Ascending aorta (tissue), 2 donors: ENCODE data around the gene C3orf85. TPM values are rescaled to one million over a fixed set of nuclear protein-coding genes. Genes with fewer than 3 reads are reported as not detected.

ENCODE experiments used
- DNase-seq, 2 donors: peaks; one replicate each; pipeline ENCODE4 v3.0.0-alpha.2; 2019; ENCODE audit warnings: low spot score in 2 of 2
- H3K27ac ChIP-seq, 2 donors: fragments of 200-600 bp; sonication (generic); one replicate each; pipeline ENCODE4 v1.5.1; 2016 to 2017; ENCODE audit warnings: mild to moderate bottlenecking in 1 of 2
- H3K27me3 ChIP-seq: fragments of 200-600 bp; sonication (generic); one replicate; pipeline ENCODE4 v1.5.1; 2017
- H3K36me3 ChIP-seq, 2 donors: fragments of 200-600 bp; sonication (generic); one replicate each; pipeline ENCODE4 v1.5.1; 2016
- H3K4me1 ChIP-seq, 2 donors: fragments of 200-600 bp; sonication (generic); one replicate each; pipeline ENCODE4 v1.5.1; 2016 to 2017; ENCODE audit warnings: mild to moderate bottlenecking in 1 of 2
- H3K4me3 ChIP-seq, 2 donors: fragments of 200-600 bp; sonication (generic); one replicate each; pipeline ENCODE4 v1.5.1; 2016 to 2017; ENCODE audit warnings: mild to moderate bottlenecking in 1 of 2
- H3K9me3 ChIP-seq, 2 donors: fragments of 200-600 bp; sonication (generic); one replicate each; pipeline ENCODE4 v1.5.1; 2016
- intact Hi-C: fragments of 100-400 bp; cut with DNase I; formaldehyde crosslinking; loops from one replicate; pipeline ENCODE4 v1.15.1; 2023
- total RNA-seq: library from RNA; depleted of rRNA; stranded (reverse); fragments of >200 nt; gene quantifications from one replicate; pipeline ENCODE4 v1.1.0, GENCODE V29; 2016
- TF ChIP-seq, protein P1 (sequence below), 3 experiments: fragments of 200-600 bp in 2 of 3; fragments of 450-650 bp in 1 of 3; sonication (generic) in 2 of 3; IDR thresholded peaks; one replicate each; pipeline ENCODE4 v1.5.1; 2016 to 2019; ENCODE audit warnings: antibody characterized with exemption in 3 of 3, mild to moderate bottlenecking in 1 of 3, moderate library complexity in 1 of 3

C3orf85 gene, protein sequence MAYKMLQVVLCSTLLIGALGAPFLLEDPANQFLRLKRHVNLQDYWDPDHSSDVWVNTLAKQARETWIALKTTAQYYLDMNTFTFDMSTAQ
- total RNA-seq = not detected

DNA sequence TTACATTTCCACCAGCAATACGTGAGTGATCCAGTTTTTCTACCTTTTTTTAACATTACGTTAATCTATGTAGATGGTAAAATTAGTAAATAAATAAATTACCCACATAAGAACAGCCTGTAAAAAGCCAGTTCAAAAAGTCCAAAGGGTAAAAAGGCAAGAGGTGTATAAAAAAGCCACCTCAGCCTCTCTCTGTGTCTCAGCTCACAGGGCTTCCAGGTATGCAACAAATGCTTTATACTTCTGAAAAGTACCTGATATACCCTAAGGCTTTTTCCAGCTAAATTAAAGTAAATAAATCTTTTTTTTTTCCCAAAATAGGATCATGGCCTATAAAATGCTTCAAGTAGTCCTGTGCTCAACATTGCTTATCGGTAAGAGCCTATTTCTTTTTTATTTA, at the start of gene C3orf85:
C3orf85 (plus strand) TSS at position 197 of the 400 bp plus-strand sequence; CDS start at position 326, 129 bp downstream.
- H3K27ac ChIP-seq = no peak within 1 kb of the TSS
- no peaks in the 10 kb centered on the region for H3K36me3 ChIP-seq
- no peaks in the 10 kb centered on the region for H3K4me1 ChIP-seq
- H3K4me3 ChIP-seq = no peak within 1 kb of the TSS
- TF ChIP-seq, protein P1, sequence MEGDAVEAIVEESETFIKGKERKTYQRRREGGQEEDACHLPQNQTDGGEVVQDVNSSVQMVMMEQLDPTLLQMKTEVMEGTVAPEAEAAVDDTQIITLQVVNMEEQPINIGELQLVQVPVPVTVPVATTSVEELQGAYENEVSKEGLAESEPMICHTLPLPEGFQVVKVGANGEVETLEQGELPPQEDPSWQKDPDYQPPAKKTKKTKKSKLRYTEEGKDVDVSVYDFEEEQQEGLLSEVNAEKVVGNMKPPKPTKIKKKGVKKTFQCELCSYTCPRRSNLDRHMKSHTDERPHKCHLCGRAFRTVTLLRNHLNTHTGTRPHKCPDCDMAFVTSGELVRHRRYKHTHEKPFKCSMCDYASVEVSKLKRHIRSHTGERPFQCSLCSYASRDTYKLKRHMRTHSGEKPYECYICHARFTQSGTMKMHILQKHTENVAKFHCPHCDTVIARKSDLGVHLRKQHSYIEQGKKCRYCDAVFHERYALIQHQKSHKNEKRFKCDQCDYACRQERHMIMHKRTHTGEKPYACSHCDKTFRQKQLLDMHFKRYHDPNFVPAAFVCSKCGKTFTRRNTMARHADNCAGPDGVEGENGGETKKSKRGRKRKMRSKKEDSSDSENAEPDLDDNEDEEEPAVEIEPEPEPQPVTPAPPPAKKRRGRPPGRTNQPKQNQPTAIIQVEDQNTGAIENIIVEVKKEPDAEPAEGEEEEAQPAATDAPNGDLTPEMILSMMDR (IDR thresholded peaks at IDR 0.05) = no peak
- no peaks in the 10 kb centered on the region for H3K9me3 ChIP-seq
- intact Hi-C loops = no loop called here
- no peaks in the 10 kb centered on the region for H3K27me3 ChIP-seq
- DNase-seq = no peak

DNA sequence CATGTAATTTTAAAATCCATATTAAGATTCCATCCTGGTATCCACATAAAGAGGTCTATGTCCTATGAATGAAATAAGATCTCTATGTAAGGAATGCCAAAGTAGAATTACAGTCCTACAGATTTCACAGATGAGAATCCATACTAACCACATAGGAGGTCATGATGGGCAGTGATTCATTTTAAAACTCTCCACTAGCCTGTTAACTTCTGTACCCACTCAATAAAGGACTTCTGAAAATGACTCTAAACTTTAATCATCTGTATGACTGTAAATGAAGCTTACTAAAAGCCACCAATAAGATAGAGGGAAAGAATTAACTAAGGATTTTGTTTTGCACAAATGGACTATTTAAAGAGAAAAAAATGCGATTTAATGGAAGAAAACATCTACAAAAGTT, 47.3 kb upstream of the C3orf85 start:
- Histone ChIP-seq H3K36me3 (no peaks in the 10 kb centered on the region), H3K27ac (no peak overlapping the region), H3K4me3 (no peak overlapping the region), H3K4me1 (no peaks in the 10 kb centered on the region), H3K9me3 (no peaks in the 10 kb centered on the region), H3K27me3 (no peaks in the 10 kb centered on the region)
- intact Hi-C loops = no loop called here
- DNase-seq = no peak
- TF ChIP-seq, protein P1 (IDR thresholded peaks at IDR 0.05) = no peak

DNA sequence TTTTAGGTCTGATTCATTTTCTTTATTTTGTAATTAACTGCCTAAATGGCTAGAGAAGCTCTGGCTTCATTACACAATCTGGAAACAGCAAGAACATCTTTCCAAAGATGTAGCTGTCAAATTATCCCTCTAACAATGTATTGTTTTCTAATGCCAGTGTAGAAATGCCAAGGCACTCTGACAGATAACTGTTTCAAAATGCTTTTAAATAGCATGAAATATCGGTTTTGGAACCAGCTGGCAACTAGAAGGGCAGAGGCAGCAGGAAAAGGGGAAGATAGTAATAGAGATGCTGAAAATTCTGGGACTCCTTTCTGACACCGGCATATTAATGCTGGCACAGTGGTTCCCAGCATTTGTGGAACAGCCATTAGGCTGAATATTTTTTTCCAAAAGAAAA, 44.7 kb upstream of the C3orf85 start:
- Histone ChIP-seq H3K27me3 (no peaks in the 10 kb centered on the region), H3K4me1 (no peaks in the 10 kb centered on the region), H3K27ac (no peak overlapping the region), H3K9me3 (no peaks in the 10 kb centered on the region), H3K36me3 (no peaks in the 10 kb centered on the region), H3K4me3 (no peak overlapping the region)
- TF ChIP-seq, protein P1 (IDR thresholded peaks at IDR 0.05) = no peak
- DNase-seq = no peak
- intact Hi-C loops = no loop called here

DNA sequence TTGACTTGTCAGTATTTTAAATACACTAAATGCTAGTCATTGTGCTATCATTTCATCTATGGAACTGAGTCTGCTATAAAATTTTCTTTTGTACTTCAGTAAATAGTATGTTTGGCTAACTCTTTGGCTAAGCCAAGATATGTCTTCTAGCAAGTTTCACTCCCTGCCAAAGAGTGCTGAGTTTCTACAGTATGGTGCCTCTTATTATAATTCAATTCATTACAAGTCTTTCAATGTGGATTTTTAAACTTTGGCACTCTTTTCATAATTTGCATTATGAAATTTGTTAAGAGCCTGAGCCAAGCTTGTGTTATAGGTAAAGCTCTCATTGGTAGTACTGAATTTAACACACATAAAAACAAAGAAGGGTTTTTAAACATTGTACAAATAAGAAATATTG, 43.0 kb upstream of the C3orf85 start:
- no peak for DNase-seq
- no peaks in the 10 kb centered on the region for H3K27me3 ChIP-seq
- H3K4me3 ChIP-seq = no peak overlapping the region
- no peaks in the 10 kb centered on the region for H3K4me1 ChIP-seq
- intact Hi-C loops = no loop called here
- no peaks in the 10 kb centered on the region for H3K9me3 ChIP-seq
- TF ChIP-seq, protein P1 (IDR thresholded peaks at IDR 0.05) = no peak
- no peak overlapping the region for H3K27ac ChIP-seq
- H3K36me3 ChIP-seq = no peaks in the 10 kb centered on the region

- no peaks in the 10 kb centered on the region for H3K36me3 ChIP-seq
- DNase-seq = no peak
- no peaks in the 10 kb centered on the region for H3K4me1 ChIP-seq
- H3K27ac ChIP-seq = no peak overlapping the region
- no peaks in the 10 kb centered on the region for H3K9me3 ChIP-seq
- no peaks in the 10 kb centered on the region for H3K27me3 ChIP-seq
- intact Hi-C loops = no loop called here
- no peak overlapping the region for H3K4me3 ChIP-seq
- TF ChIP-seq, protein P1 (IDR thresholded peaks at IDR 0.05) = no peak
Measured at GRCh38 chr3:109095166-109095565, 41.4 kb upstream of the C3orf85 start.

DNA sequence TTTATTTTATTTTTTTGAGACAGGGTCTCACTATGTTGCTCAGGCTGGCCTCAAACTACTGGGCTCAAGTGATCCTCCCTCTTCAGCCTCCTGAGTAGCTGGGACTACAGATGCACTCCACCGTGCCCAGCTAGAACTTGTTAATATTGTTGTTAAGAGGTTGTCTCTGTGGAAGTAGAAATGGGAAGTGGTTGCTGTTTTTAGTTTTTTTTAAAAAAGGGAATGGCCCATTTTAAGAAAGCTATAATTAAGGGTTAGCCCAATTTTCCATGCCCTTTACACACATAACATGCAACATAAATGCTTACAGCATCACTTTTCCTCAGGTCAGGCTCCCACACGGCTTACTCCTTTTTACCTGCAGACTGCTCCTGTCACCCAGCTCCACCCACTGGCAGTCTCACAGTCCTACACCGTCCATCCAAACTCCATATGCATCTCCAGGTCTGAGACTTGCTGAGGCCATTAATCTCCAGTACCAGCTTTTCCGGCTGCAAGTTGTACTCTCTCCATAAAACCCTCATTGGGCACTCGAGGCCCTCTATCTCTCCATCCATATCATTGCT, 38.4 kb upstream of the C3orf85 start:
- DNase-seq = no peak
- Histone ChIP-seq H3K4me3 (no peak overlapping the region), H3K9me3 (no peaks in the 10 kb centered on the region), H3K27me3 (no peaks in the 10 kb centered on the region), H3K27ac (no peak overlapping the region), H3K4me1 (no peaks in the 10 kb centered on the region), H3K36me3 (no peaks in the 10 kb centered on the region)
- TF ChIP-seq, protein P1 (IDR thresholded peaks at IDR 0.05) = no peak
- intact Hi-C loops = no loop called here
